HFF-Myc (cell line): ENCODE data around the gene TMEM154.
"Not testable (repeated sequence)": the region's sequence is repeated elsewhere in the genome, so short reads cannot be mapped to it uniquely, and the experiment has no call there.

Source experiments
- DNase-seq: peaks from one replicate; pipeline ENCODE4 v3.0.0-alpha.2; 2011; ENCODE audit warnings: low read depth; ENCODE audit errors: extremely low read depth
- H3K4me3 ChIP-seq: replicated peaks from 2 replicates; pipeline ENCODE4 v1.5.1; 2011; ENCODE audit warnings: low read depth, mild to moderate bottlenecking, control low read depth, low read length
- CTCF ChIP-seq: IDR thresholded peaks from 2 replicates; pipeline ENCODE4 v1.5.1; 2012; ENCODE audit warnings: mild to moderate bottlenecking, low read depth, low read length, control low read depth; ENCODE audit errors: missing control alignments

TMEM154 gene

GRCh38 chr4:152668338-152668964 lies 11.3 kb downstream of the TMEM154 start:
- H3K4me3 ChIP-seq: no peak overlapping the region
- TF ChIP-seq CTCF: no peak
- no peak for DNase-seq

- H3K4me3 ChIP-seq: no peak overlapping the region
Measured at GRCh38 chr4:152667781-152668180, 12.0 kb downstream of the TMEM154 start.

GRCh38 chr4:152666946-152667345 lies 12.9 kb downstream of the TMEM154 start:
- TF ChIP-seq CTCF: no peak
- DNase-seq: no peak
- H3K4me3 ChIP-seq: no peak overlapping the region

More at GRCh38 chr4:152667781-152668180, 12.0 kb downstream of the TMEM154 start:
- DNase-seq: no peak
- no peak for TF ChIP-seq CTCF

GRCh38 chr4:152665691-152666395 lies 14.0 kb downstream of the TMEM154 start:
- no peak overlapping the region for H3K4me3 ChIP-seq
- TF ChIP-seq CTCF: no peak
- DNase-seq: no peak

- H3K4me3 ChIP-seq, DNase-seq: not testable (repeated sequence)
Measured at GRCh38 chr4:152664067-152664378, 15.8 kb downstream of the TMEM154 start.

GRCh38 chr4:152663203-152664066 lies 16.4 kb downstream of the TMEM154 start:
- DNase-seq: no peak
- TF ChIP-seq CTCF: no peak
- no peak overlapping the region for H3K4me3 ChIP-seq

- DNase-seq: no peak
- TF ChIP-seq CTCF: no peak
Measured at GRCh38 chr4:152661649-152662048, 18.1 kb downstream of the TMEM154 start.

More at GRCh38 chr4:152661649-152662048, 18.1 kb downstream of the TMEM154 start:
- no peak overlapping the region for H3K4me3 ChIP-seq
